K562 (cell line): ENCODE data around the gene ZFP42. TPM values are rescaled to one million over a fixed set of nuclear protein-coding genes. Genes with fewer than 3 reads are reported as not detected.

Experiments
- ATAC-seq: fragments of 200-7000 bp; cut with Tn5 transposase; 3 replicates; pipeline ENCODE4 v1.9.1; 2020; ENCODE audit warnings: moderate library complexity
- BruUV-seq: library from RNA; stranded (reverse); fragments of 400-500 nt; replicated peaks from 2 replicates; lab custom pipeline; 2021; lab: Mats Ljungman, UMichigan
- CTCF ChIA-PET: fragments of 300-600 bp; formaldehyde crosslinking; extraction: SDS; loops from one replicate; lab custom pipeline; 2021; ENCODE audit warnings: low intra/inter-chr PET ratio; lab: Yijun Ruan, JAX
- POLR2A ChIA-PET: fragments of 300-600, 350-650 bp; sonication (Branson Sonifier 250); formaldehyde crosslinking; extraction: SDS; loops from one replicate; lab custom pipeline; 2021; ENCODE audit warnings: antibody characterized with exemption, inconsistent platforms; lab: Yijun Ruan, JAX
- DNase-seq, 4 experiments: peaks; one replicate each; pipeline versions ENCODE4 v3.0.0 to v3.0.0-alpha.2; 2011 to 2018; ENCODE audit warnings: low spot score in 3 of 4, mixed read lengths in 3 of 4; ENCODE audit errors: extremely low read depth in 1 of 4
- FAIRE-seq: peaks from 2 replicates; lab custom pipeline; 2011; peaks lifted over from hg19 to GRCh38; lab: Jason Lieb, UNC
- H2AFZ ChIP-seq: 2 replicates; pipeline ENCODE4 v1.6.0; 2011; ENCODE audit warnings: low read depth, low read length, control low read depth, inconsistent platforms
- H3K27ac ChIP-seq: fragments of 200-600 bp; 3 replicates; pipeline ENCODE4 v1.8.0; 2011; ENCODE audit warnings: low read depth, mild to moderate bottlenecking, control low read depth, inconsistent platforms, low read length, moderate library complexity, mixed read lengths; ENCODE audit errors: extremely low read depth
- H3K27me3 ChIP-seq, 2 experiments: fragments of 300-600 bp in 1 of 2; 2 replicates in 1 of 2; 3 replicates in 1 of 2; pipeline versions ENCODE4 v1.6.0 to v1.8.0; 2011; ENCODE audit warnings: inconsistent platforms in 2 of 2, low read length in 2 of 2, mild to moderate bottlenecking in 1 of 2, mixed read lengths in 1 of 2, moderate library complexity in 1 of 2; ENCODE audit not compliant: control insufficient read depth in 2 of 2, insufficient read depth in 2 of 2
- H3K36me3 ChIP-seq: fragments of 300-600 bp; 3 replicates; pipeline ENCODE4 v1.8.0; 2011; ENCODE audit warnings: mild to moderate bottlenecking, low read length, inconsistent platforms; ENCODE audit not compliant: control insufficient read depth, insufficient read depth
- H3K4me1 ChIP-seq, 2 experiments: fragments of 200-600 bp in 1 of 2; replicated peaks in 1 of 2; 2 replicates in 1 of 2; 3 replicates in 1 of 2; pipeline versions ENCODE4 v1.5.1 to v1.8.0; 2011; ENCODE audit warnings: inconsistent platforms in 2 of 2, low read length in 2 of 2, mild to moderate bottlenecking in 1 of 2, mixed read lengths in 1 of 2, moderate library complexity in 1 of 2; ENCODE audit not compliant: control insufficient read depth in 2 of 2, insufficient read depth in 2 of 2
- H3K4me2 ChIP-seq: 2 replicates; pipeline ENCODE4 v1.6.1; 2011; ENCODE audit warnings: low read length, control low read depth, inconsistent platforms, mixed read lengths; ENCODE audit not compliant: insufficient read depth
- H3K4me3 ChIP-seq: fragments of 200-600 bp; sonication (generic), shearing (Covaris generic); 2 replicates; pipeline ENCODE4 v1.5.1; 2016; ENCODE audit warnings: control low read depth, inconsistent platforms
- H3K79me2 ChIP-seq: fragments of 200-600 bp; 3 replicates; pipeline ENCODE4 v1.8.0; 2011; ENCODE audit warnings: low read length, inconsistent platforms; ENCODE audit not compliant: control insufficient read depth, insufficient read depth
- H3K9ac ChIP-seq, 2 experiments: 2 replicates each; pipeline versions ENCODE4 v1.6.0 to v1.6.1; 2011; ENCODE audit warnings: low read depth in 2 of 2, low read length in 2 of 2, control low read depth in 1 of 2, inconsistent platforms in 1 of 2, mild to moderate bottlenecking in 1 of 2, mixed read lengths in 1 of 2; ENCODE audit not compliant: insufficient read depth in 1 of 2
- H3K9me1 ChIP-seq: one replicate; pipeline ENCODE4 v1.6.0; 2011; ENCODE audit warnings: inconsistent platforms, mild to moderate bottlenecking, low read length, moderate library complexity; ENCODE audit not compliant: control insufficient read depth, insufficient read depth
- H3K9me3 ChIP-seq: replicated peaks from 2 replicates; pipeline ENCODE4 v1.5.1; 2011; ENCODE audit warnings: low read depth, low read length, inconsistent platforms; ENCODE audit not compliant: control insufficient read depth, insufficient read depth
- H4K20me1 ChIP-seq: replicated peaks from 2 replicates; pipeline ENCODE4 v1.6.1; 2011; ENCODE audit warnings: low read length, inconsistent platforms, mixed read lengths; ENCODE audit not compliant: control insufficient read depth, insufficient read depth
- ASH1L ChIP-seq: fragments of 450-650 bp; IDR thresholded peaks from 2 replicates; pipeline ENCODE4 v1.6.1; 2018; ENCODE audit warnings: borderline replicate concordance, mild to moderate bottlenecking, low read depth; ENCODE audit not compliant: partially characterized antibody
- CTBP1 ChIP-seq: fragments of 450-650 bp; IDR thresholded peaks from 2 replicates; pipeline ENCODE4 v1.6.1; 2016; ENCODE audit warnings: borderline replicate concordance
- HMG20A ChIP-seq: fragments of 450-650 bp; formaldehyde crosslinking; conservative IDR thresholded peaks from 2 replicates; pipeline ENCODE4 v1.4.0; 2020; ENCODE audit warnings: mild to moderate bottlenecking, mixed read lengths
- POLR2AphosphoS5 ChIP-seq: IDR thresholded peaks from 2 replicates; pipeline ENCODE4 v1.6.1; 2011; ENCODE audit warnings: mild to moderate bottlenecking, low read depth, low read length, moderate library complexity; ENCODE audit not compliant: control insufficient read depth, insufficient read depth
- RNF2 ChIP-seq: sonication (generic); IDR thresholded peaks from 2 replicates; pipeline ENCODE4 v1.6.1; 2016
- TCFL5 ChIP-seq: fragments of 250-450 bp; sonication (Bioruptor Pico); conservative IDR thresholded peaks from 2 replicates; pipeline ENCODE4 v1.6.1; 2021; ENCODE audit warnings: mild to moderate bottlenecking, moderate library complexity, matching md5 sums
- ZC3H8 ChIP-seq: fragments of 450-650 bp; IDR thresholded peaks from 2 replicates; pipeline ENCODE4 v1.6.1; 2017
- ZNF133 ChIP-seq: fragments of 250-450 bp; sonication (Bioruptor Pico); IDR thresholded peaks from 2 replicates; pipeline ENCODE4 v1.4.0; 2020; ENCODE audit warnings: mild to moderate bottlenecking
- WGBS: fragments of 100-300 bp; shearing (Covaris generic); methylation state at CpG from one replicate; pipeline ENCODE4 v1.1.6; 2016; ENCODE audit warnings: low coverage, mixed read lengths; ENCODE audit not compliant: insufficient coverage; ENCODE audit errors: missing lambda C conversion rate; 5-methylcytosine and 5-hydroxymethylcytosine counted together
- in situ Hi-C: fragments of 300-500 bp; cut with MboI; formaldehyde crosslinking; loops from 4 replicates; pipeline ENCODE4 v1.15.0; 2018; ENCODE audit warnings: inconsistent platforms, mixed read lengths
- intact Hi-C: fragments of 100-400 bp; cut with micrococcal nuclease; formaldehyde crosslinking; loops from 2 replicates; pipeline ENCODE4 v1.14.2; 2022
- polyA plus RNA-seq, 8 experiments: library from polyadenylated mRNA; depleted of rRNA in 4 of 8; stranded (reverse) in 5 of 8; unstranded in 3 of 8; fragments of >200 nt; fragmentation: Nextera tagmentation in 2 of 8; fragmentation: Illumina TruSeq in 1 of 8; extraction: Ambion mirVana in 2 of 8; extraction: Trizol in 1 of 8; gene quantifications; 2 replicates each; pipeline versions ENCODE4 v1.2.1 to v1.2.3, GENCODE V29; 2011 to 2014; ENCODE audit warnings: inconsistent platforms in 1 of 8, missing spikeins in 1 of 8
- total RNA-seq, 7 experiments: library from RNA; depleted of rRNA in 6 of 7; stranded (reverse); fragments of >200 nt in 6 of 7; fragmentation: Illumina TruSeq in 2 of 7; extraction: Trizol in 2 of 7; gene quantifications; 2 replicates each; pipeline versions ENCODE4 v1.2.1 to v1.2.3, GENCODE V29; 2011 to 2021; ENCODE audit warnings: low replicate concordance in 1 of 7
- TF ChIP-seq, protein P1 (sequence below): sonication (generic); formaldehyde crosslinking; IDR thresholded peaks from 2 replicates; pipeline ENCODE4 v1.4.0; 2020; ENCODE audit warnings: mild to moderate bottlenecking, missing genetic modification reagents
- TF ChIP-seq, protein P2 (sequence below): fragments of 250-450 bp; sonication (Bioruptor Pico); IDR thresholded peaks from 2 replicates; pipeline ENCODE4 v1.5.0; 2021; ENCODE audit warnings: mild to moderate bottlenecking, moderate library complexity

Gene ZFP42
- total and polyA plus RNA-seq, 9 of the 15 experiments (the other 6 are each of a cell fraction or from before 2014, with no cell fraction given), result 0.09 to 0.64 (median 0.20) TPM

DNA sequence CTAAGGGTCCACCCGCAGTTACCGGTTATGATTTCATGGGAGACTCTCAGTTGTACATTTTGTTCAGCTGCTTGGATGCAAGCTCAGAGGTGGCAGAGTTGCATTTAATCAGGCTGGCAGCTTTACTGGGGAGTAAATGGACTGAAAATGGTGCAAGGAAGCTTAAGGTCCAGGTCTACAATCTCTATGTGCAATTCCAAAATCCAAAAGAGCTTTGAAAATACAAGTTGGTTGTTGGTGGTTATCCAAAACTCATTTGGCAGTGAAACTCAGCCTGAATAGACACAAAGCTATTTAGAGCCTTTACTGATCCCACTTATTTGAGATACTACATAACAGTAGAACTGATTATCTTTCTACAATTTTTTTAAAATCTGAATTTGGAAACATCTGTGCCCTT is 11.8 kb upstream of the ZFP42 start:
- no peak overlapping the region for H3K4me2 ChIP-seq
- 4% methylated on average over 2 of the region's 2 CpGs for WGBS
- H4K20me1 ChIP-seq, result no peaks in the 10 kb centered on the region
- no peaks in the 10 kb centered on the region for H3K9me1 ChIP-seq
- H3K27ac ChIP-seq, result no peak overlapping the region
- intact Hi-C loops (no loop called here), in situ Hi-C loops (no loop called here)
- POLR2A ChIA-PET, result interaction anchor here (0.8 kb wide), 1 partner anchor 10 kb away, joined by 3 read pairs; no protein-coding TSS in a partner anchor
- H3K4me3 ChIP-seq, result no peak overlapping the region
- no peak overlapping the region for H2AFZ ChIP-seq
- no peaks in the 10 kb centered on the region for H3K9me3 ChIP-seq
- BruUV-seq, result no TSS peak
- DNase-seq, result no peak
- no peaks in the 10 kb centered on the region for H3K79me2 ChIP-seq
- ATAC-seq, result no peak
- no peaks in the 10 kb centered on the region for H3K27me3 ChIP-seq
- no peaks in the 10 kb centered on the region for H3K36me3 ChIP-seq
- FAIRE-seq, result no peak
- CTCF ChIA-PET, result no interaction called here
- H3K4me1 ChIP-seq, result no peaks in the 10 kb centered on the region
- no peak overlapping the region for H3K9ac ChIP-seq
- TF ChIP-seq ZNF133 (CRISPR knock-in tag) (no peak), RNF2 (no peak), CTBP1 (no peak), TCFL5 (CRISPR knock-in tag) (no peak), ASH1L (no peak), POLR2AphosphoS5 (no peak), HMG20A (CRISPR knock-in tag) (no peak), ZC3H8 (no peak)
- TF ChIP-seq, protein P1, sequence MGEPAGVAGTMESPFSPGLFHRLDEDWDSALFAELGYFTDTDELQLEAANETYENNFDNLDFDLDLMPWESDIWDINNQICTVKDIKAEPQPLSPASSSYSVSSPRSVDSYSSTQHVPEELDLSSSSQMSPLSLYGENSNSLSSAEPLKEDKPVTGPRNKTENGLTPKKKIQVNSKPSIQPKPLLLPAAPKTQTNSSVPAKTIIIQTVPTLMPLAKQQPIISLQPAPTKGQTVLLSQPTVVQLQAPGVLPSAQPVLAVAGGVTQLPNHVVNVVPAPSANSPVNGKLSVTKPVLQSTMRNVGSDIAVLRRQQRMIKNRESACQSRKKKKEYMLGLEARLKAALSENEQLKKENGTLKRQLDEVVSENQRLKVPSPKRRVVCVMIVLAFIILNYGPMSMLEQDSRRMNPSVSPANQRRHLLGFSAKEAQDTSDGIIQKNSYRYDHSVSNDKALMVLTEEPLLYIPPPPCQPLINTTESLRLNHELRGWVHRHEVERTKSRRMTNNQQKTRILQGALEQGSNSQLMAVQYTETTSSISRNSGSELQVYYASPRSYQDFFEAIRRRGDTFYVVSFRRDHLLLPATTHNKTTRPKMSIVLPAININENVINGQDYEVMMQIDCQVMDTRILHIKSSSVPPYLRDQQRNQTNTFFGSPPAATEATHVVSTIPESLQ (CRISPR knock-in tag), result no peak
- TF ChIP-seq, protein P2, sequence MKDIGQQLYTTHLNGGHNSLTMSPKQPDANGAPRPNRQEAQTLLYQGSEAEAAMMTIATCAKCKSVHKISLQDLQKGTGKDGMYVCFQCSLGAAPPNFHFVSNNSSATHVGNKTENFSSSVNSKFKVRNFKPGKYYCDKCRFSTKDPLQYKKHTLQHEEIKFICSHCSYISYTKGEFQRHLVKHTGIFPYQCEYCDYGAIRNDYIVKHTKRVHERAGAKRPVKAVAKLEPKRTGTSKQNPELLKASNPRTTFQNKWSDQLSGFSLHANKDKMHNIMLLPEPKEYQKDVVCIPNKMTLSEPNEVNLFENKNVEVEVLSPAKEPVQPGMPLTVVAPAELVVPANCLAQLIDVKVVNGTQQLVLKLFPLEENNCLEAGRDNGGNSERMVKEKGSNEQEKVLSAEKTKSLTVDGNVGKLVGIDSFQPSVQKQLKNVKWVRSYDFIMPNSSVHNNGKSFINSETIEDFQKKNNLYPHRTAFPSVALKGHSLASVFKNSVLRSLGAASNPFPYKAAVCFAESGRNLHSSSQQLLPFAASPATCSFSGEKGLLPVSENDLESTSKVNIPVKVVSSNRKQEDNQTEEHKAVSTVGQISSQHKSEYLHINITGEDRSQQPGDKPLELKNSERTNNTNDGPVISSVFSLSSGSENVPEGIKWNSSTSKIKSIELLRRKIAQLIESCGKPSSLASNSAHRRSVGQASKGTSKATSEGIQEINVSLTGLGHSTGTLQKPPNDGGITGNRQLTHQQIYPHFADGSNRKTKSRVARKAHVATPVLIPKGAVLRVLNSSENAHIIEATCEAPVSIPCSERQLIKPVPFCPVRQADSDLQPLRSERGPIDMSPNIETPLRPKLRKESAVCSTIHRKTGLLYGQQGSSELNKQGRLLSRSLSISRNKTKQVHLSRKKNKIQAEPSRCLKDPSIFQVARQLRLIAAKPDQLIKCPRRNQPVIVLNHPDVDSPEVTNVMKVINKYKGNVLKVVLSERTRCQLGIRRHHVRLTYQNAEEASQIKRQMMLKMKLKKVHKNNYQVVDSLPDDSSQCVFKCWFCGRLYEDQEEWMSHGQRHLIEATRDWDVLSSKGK, result no peak
